ENCODE measurements around the gene NKIRAS2.

Gene NKIRAS2

GRCh38 chr17:41985919-41986318 lies 34.0 kb upstream of the NKIRAS2 start:
- DNase-seq (no peak), ATAC-seq (ENCODE audit: insufficient read depth, low read depth) (no peak)
- peaks cover 96% of the 10 kb centered on the region for H3K36me3 ChIP-seq (ENCODE audit: insufficient read depth, low read length)
- no peak overlapping the region for H3K4me2 ChIP-seq (ENCODE audit: insufficient read depth, low read length)
- no peaks in the 10 kb centered on the region for H3K27me3 ChIP-seq (ENCODE audit: insufficient read depth, low read length, poor library complexity)
- TF ChIP-seq EZH2 (IDR thresholded peaks at IDR 0.05; ENCODE audit: borderline replicate concordance, low read depth, low read length, severe bottlenecking) (no peak), CTCF (IDR thresholded peaks at IDR 0.05; ENCODE audit: borderline replicate concordance, extremely low read depth, low read length, poor library complexity, severe bottlenecking) (no peak)
- H3K27ac ChIP-seq (ENCODE audit: low read length) = no peak overlapping the region
- H3K4me1 ChIP-seq (ENCODE audit: insufficient read depth, low read length) = no peaks in the 10 kb centered on the region
- H3K4me3 ChIP-seq (ENCODE audit: low read depth in 1 of 2, low read length in 2 of 2) = no peak overlapping the region
- no peaks in the 10 kb centered on the region for H3K79me2 ChIP-seq (ENCODE audit: insufficient read depth, low read length)
- 0 out of 2 replicates have a peak, but pooled peaks cover 2% of the 10 kb centered on the region for H4K20me1 ChIP-seq (ENCODE audit: insufficient read depth, low read length)
- H3K9me3 ChIP-seq (ENCODE audit: insufficient read depth, low read length, severe bottlenecking) = no peaks in the 10 kb centered on the region
- no peak overlapping the region for H2AFZ ChIP-seq (ENCODE audit: low read depth, low read length)
- H3K9ac ChIP-seq (ENCODE audit: low read depth, low read length) = no peak overlapping the region

- H3K79me2 ChIP-seq (ENCODE audit: insufficient read depth, low read length) = no peaks in the 10 kb centered on the region
- no peaks in the 10 kb centered on the region for H3K4me1 ChIP-seq (ENCODE audit: insufficient read depth, low read length)
- peaks cover 96% of the 10 kb centered on the region for H3K36me3 ChIP-seq (ENCODE audit: insufficient read depth, low read length)
Observed at GRCh38 chr17:41986634-41987033, 33.3 kb upstream of the NKIRAS2 start.

GRCh38 chr17:41987642-41988041 lies 32.2 kb upstream of the NKIRAS2 start:
- ATAC-seq (ENCODE audit: insufficient read depth, low read depth) = no peak

More at GRCh38 chr17:41986634-41987033, 33.3 kb upstream of the NKIRAS2 start:
- Histone ChIP-seq H2AFZ (ENCODE audit: low read depth, low read length) (no peak overlapping the region), H4K20me1 (ENCODE audit: insufficient read depth, low read length) (0 out of 2 replicates have a peak, but pooled peaks cover 2% of the 10 kb centered on the region), H3K27ac (ENCODE audit: low read length) (no peak overlapping the region), H3K4me3 (ENCODE audit: low read depth in 1 of 2, low read length in 2 of 2) (no peak overlapping the region), H3K4me2 (ENCODE audit: insufficient read depth, low read length) (no peak overlapping the region), H3K27me3 (ENCODE audit: insufficient read depth, low read length, poor library complexity) (no peaks in the 10 kb centered on the region), H3K9me3 (ENCODE audit: insufficient read depth, low read length, severe bottlenecking) (no peaks in the 10 kb centered on the region), H3K9ac (ENCODE audit: low read depth, low read length) (no peak overlapping the region)
- TF ChIP-seq EZH2 (IDR thresholded peaks at IDR 0.05; ENCODE audit: borderline replicate concordance, low read depth, low read length, severe bottlenecking) = no peak
- TF ChIP-seq CTCF (IDR thresholded peaks at IDR 0.05; ENCODE audit: borderline replicate concordance, extremely low read depth, low read length, poor library complexity, severe bottlenecking) = no peak
- no peak for ATAC-seq (ENCODE audit: insufficient read depth, low read depth)
- no peak for DNase-seq

More at GRCh38 chr17:41987642-41988041, 32.2 kb upstream of the NKIRAS2 start:
- Histone ChIP-seq H2AFZ (ENCODE audit: low read depth, low read length) (no peak overlapping the region), H3K9ac (ENCODE audit: low read depth, low read length) (no peak overlapping the region), H3K27ac (ENCODE audit: low read length) (no peak overlapping the region), H3K4me1 (ENCODE audit: insufficient read depth, low read length) (no peaks in the 10 kb centered on the region), H3K4me2 (ENCODE audit: insufficient read depth, low read length) (no peak overlapping the region), H3K4me3 (ENCODE audit: low read depth in 1 of 2, low read length in 2 of 2) (no peak overlapping the region), H3K9me3 (ENCODE audit: insufficient read depth, low read length, severe bottlenecking) (no peaks in the 10 kb centered on the region), H3K79me2 (ENCODE audit: insufficient read depth, low read length) (0 out of 2 replicates have a peak, but pooled peaks cover 1% of the 10 kb centered on the region), H3K27me3 (ENCODE audit: insufficient read depth, low read length, poor library complexity) (no peaks in the 10 kb centered on the region), H4K20me1 (ENCODE audit: insufficient read depth, low read length) (0 out of 2 replicates have a peak, but pooled peaks cover 2% of the 10 kb centered on the region), H3K36me3 (ENCODE audit: insufficient read depth, low read length) (peaks cover 96% of the 10 kb centered on the region)
- no peak for DNase-seq
- TF ChIP-seq CTCF (IDR thresholded peaks at IDR 0.05; ENCODE audit: borderline replicate concordance, extremely low read depth, low read length, poor library complexity, severe bottlenecking) (no peak), EZH2 (IDR thresholded peaks at IDR 0.05; ENCODE audit: borderline replicate concordance, low read depth, low read length, severe bottlenecking) (no peak)

All from DND-41 (cell line).